D721Med (cell line): ENCODE measurements around the gene PAPSS2.

Source experiments
- DNase-seq: peaks from one replicate; pipeline ENCODE4 v3.0.0; 2011; ENCODE audit warnings: low spot score; ENCODE audit not compliant: insufficient read length
- FAIRE-seq: peaks from 2 replicates; lab custom pipeline; 2011; peaks lifted over from hg19 to GRCh38; lab: Jason Lieb, UNC
- CTCF ChIP-seq: IDR thresholded peaks from 2 replicates; pipeline ENCODE4 v1.5.1; 2012; ENCODE audit warnings: mild to moderate bottlenecking, control low read depth; ENCODE audit not compliant: insufficient read depth; ENCODE audit errors: missing control alignments

Gene PAPSS2

GRCh38 chr10:87771871-87772500, 112.3 kb downstream of the PAPSS2 start:
- peak; percentile 56 for TF ChIP-seq CTCF
- DNase-seq (no peak), FAIRE-seq (no peak)

- DNase-seq (no peak), FAIRE-seq (no peak)
- TF ChIP-seq CTCF = no peak
These were observed 116.1 kb downstream of the PAPSS2 start for GRCh38 chr10:87775766-87776165.

- DNase-seq (no peak), FAIRE-seq (no peak)
- no peak for TF ChIP-seq CTCF
These were observed 116.7 kb downstream of the PAPSS2 start for GRCh38 chr10:87776328-87776727.

- DNase-seq = no peak
- no peak for FAIRE-seq
- no peak for TF ChIP-seq CTCF
These were observed 121.9 kb downstream of the PAPSS2 start for GRCh38 chr10:87781545-87781944.

GRCh38 chr10:87782721-87783120, 123.0 kb downstream of the PAPSS2 start:
- FAIRE-seq (no peak), DNase-seq (no peak)
- no peak for TF ChIP-seq CTCF

GRCh38 chr10:87786421-87786820, 126.7 kb downstream of the PAPSS2 start:
- no peak for FAIRE-seq
- no peak for DNase-seq
- no peak for TF ChIP-seq CTCF

- FAIRE-seq (peak; percentile 46), DNase-seq (no peak)
- no peak for TF ChIP-seq CTCF
These were observed 130.5 kb downstream of the PAPSS2 start for GRCh38 chr10:87790185-87790584.
